Measurements from ENCODE around the gene ATP6V0B.

DNA sequence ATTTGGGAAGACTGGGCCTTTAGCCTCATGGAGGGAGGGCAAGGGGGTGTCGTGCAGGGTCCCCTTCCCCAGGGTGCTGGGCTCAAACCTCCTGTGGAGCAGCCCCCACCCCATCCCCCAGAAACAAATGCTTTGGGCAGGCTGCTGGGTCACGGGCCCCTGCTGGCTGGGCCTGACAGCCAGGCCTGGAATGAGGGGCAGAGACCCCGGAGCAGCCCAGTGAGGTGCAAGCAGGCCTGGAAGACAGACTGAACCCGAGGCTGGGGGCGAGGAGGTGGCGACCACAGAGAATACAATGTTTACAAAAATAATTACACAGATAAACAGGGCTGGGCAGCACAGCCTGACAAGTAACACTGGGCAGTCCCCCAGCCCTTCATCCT, 22.0 kb downstream of the ATP6V0B start:
- TF ChIP-seq CTCF (conservative IDR thresholded peaks at IDR 0.05; ENCODE audit: low read length) (no peak), EZH2phosphoT487 (IDR thresholded peaks at IDR 0.05; ENCODE audit: borderline replicate concordance) (no peak)

Measured in Loucy (cell line).